Panc1 (cell line): ENCODE data around the gene ZNF684. TPM values are rescaled to one million over a fixed set of nuclear protein-coding genes. Genes with fewer than 3 reads are reported as not detected.

Experiments used
- ATAC-seq: fragments of 200-7000 bp; cut with Tn5 transposase; 2 replicates; pipeline ENCODE4 v1.9.1; 2020; ENCODE audit warnings: mild to moderate bottlenecking, moderate library complexity
- BruUV-seq: library from RNA; stranded (reverse); fragments of 400-500 nt; replicated peaks from 2 replicates; lab custom pipeline; 2021; lab: Mats Ljungman, UMichigan
- CTCF ChIA-PET: fragments of 300-600 bp; sonication (Branson Sonifier 250); formaldehyde crosslinking; loops from one replicate; lab custom pipeline; 2022; ENCODE audit warnings: antibody characterized with exemption; lab: Charles Lee
- POLR2A ChIA-PET: fragments of 300-600 bp; sonication (Branson Sonifier 250); formaldehyde crosslinking; loops from one replicate; lab custom pipeline; 2022; ENCODE audit warnings: antibody characterized with exemption; lab: Charles Lee
- DNase-seq: peaks from one replicate; pipeline ENCODE4 v3.0.0-alpha.2; 2010; ENCODE audit warnings: low read depth, low spot score
- H3K27ac ChIP-seq: 2 replicates; pipeline ENCODE4 v1.5.1; 2011; ENCODE audit warnings: mild to moderate bottlenecking, low read length, inconsistent platforms
- H3K27me3 ChIP-seq: fragments of 200-500 bp; sonication (Bioruptor generic); 2 replicates; pipeline ENCODE4 v1.6.0; 2014; ENCODE audit warnings: low read length, inconsistent platforms; ENCODE audit not compliant: control insufficient read depth, insufficient read depth
- H3K36me3 ChIP-seq: fragments of 200-500 bp; sonication (Bioruptor generic); 2 replicates; pipeline ENCODE4 v1.5.1; 2014; ENCODE audit warnings: inconsistent platforms, mild to moderate bottlenecking, low read length, moderate library complexity; ENCODE audit not compliant: control insufficient read depth, insufficient read depth
- H3K4me1 ChIP-seq: 2 replicates; pipeline ENCODE4 v1.5.1; 2011; ENCODE audit warnings: inconsistent platforms, mild to moderate bottlenecking, low read length, moderate library complexity; ENCODE audit not compliant: control insufficient read depth, insufficient read depth
- H3K4me3 ChIP-seq, 2 experiments: 2 replicates each; pipeline ENCODE4 v1.5.1; 2011 to 2012; ENCODE audit warnings: low read depth in 2 of 2, low read length in 2 of 2, mild to moderate bottlenecking in 2 of 2, inconsistent platforms in 1 of 2, moderate library complexity in 1 of 2
- H3K9me3 ChIP-seq: fragments of 200-500 bp; sonication (Bioruptor generic); 2 replicates; pipeline ENCODE4 v1.5.1; 2014; ENCODE audit warnings: low read depth, mild to moderate bottlenecking, inconsistent platforms, low read length, moderate library complexity; ENCODE audit not compliant: control insufficient read depth, insufficient read depth
- POLR2AphosphoS5 ChIP-seq: IDR thresholded peaks from 2 replicates; pipeline ENCODE4 v1.6.1; 2012; ENCODE audit warnings: mild to moderate bottlenecking, low read depth, low read length, moderate library complexity
- SIN3A ChIP-seq: IDR thresholded peaks from 2 replicates; pipeline ENCODE4 v1.6.1; 2012; ENCODE audit warnings: low read depth, mild to moderate bottlenecking, low read length, moderate library complexity, borderline replicate concordance; ENCODE audit not compliant: insufficient read depth
- TCF7L2 ChIP-seq: IDR thresholded peaks from 2 replicates; pipeline ENCODE4 v1.6.1; 2011; ENCODE audit warnings: mild to moderate bottlenecking, low read depth, low read length, inconsistent platforms
- in situ Hi-C: cut with HindIII; loops from 2 replicates; pipeline ENCODE4 v1.10.0; 2016; ENCODE audit warnings: low sequenced_read_pairs, low pct_unique_long_range_greater_than_20kb
- intact Hi-C: fragments of 100-400 bp; cut with micrococcal nuclease; formaldehyde crosslinking; loops from one replicate; pipeline ENCODE4 v1.10.0; 2022; ENCODE audit not compliant: unreplicated experiment
- total RNA-seq: library from RNA; stranded (reverse); gene quantifications from one replicate; pipeline ENCODE4 v1.2.1, GENCODE V29; 2021; ENCODE audit not compliant: unreplicated experiment
- TF ChIP-seq, protein P1 (sequence below): fragments of 450-650 bp; IDR thresholded peaks from 2 replicates; pipeline ENCODE4 v1.5.1; 2017; ENCODE audit warnings: mild to moderate bottlenecking
- TF ChIP-seq, protein P2 (sequence below), 2 experiments: IDR thresholded peaks; 2 replicates each; pipeline ENCODE4 v1.6.1; 2011 to 2012; ENCODE audit warnings: low read depth in 2 of 2, control low read depth in 1 of 2, low read length in 1 of 2, mild to moderate bottlenecking in 1 of 2, moderate library complexity in 1 of 2; ENCODE audit not compliant: insufficient read depth in 1 of 2

ZNF684 gene
- total RNA-seq, 1 experiment from 2014 or later = 5.3 TPM

DNA sequence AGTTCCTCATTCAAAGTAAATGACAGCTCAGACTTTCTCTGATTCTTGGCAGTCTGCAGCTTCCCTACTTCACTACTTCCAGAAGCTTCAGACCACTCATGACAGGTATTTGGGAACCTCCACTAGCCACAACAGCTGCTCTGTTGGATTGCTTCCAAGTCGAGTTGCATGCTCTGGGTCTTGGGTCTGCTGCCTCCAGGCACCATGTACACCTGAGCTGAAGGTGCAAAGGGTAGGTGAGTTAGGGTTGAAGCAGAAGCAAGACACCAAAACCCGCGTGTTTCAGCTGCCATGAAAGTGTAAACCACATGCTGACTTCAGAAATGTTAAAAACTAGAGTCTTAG lies 62.7 kb downstream of the ZNF684 start:
- no peaks in the 10 kb centered on the region for H3K9me3 ChIP-seq
- ChIA-PET CTCF (no interaction called here), POLR2A (no interaction called here)
- DNase-seq = no peak
- no peaks in the 10 kb centered on the region for H3K27me3 ChIP-seq
- intact Hi-C loops = no loop called here
- no peaks in the 10 kb centered on the region for H3K36me3 ChIP-seq
- H3K4me1 ChIP-seq = no peaks in the 10 kb centered on the region
- in situ Hi-C loops = no loop called here
- TF ChIP-seq TCF7L2 (no peak), POLR2AphosphoS5 (no peak), SIN3A (no peak)
- TF ChIP-seq, protein P1, sequence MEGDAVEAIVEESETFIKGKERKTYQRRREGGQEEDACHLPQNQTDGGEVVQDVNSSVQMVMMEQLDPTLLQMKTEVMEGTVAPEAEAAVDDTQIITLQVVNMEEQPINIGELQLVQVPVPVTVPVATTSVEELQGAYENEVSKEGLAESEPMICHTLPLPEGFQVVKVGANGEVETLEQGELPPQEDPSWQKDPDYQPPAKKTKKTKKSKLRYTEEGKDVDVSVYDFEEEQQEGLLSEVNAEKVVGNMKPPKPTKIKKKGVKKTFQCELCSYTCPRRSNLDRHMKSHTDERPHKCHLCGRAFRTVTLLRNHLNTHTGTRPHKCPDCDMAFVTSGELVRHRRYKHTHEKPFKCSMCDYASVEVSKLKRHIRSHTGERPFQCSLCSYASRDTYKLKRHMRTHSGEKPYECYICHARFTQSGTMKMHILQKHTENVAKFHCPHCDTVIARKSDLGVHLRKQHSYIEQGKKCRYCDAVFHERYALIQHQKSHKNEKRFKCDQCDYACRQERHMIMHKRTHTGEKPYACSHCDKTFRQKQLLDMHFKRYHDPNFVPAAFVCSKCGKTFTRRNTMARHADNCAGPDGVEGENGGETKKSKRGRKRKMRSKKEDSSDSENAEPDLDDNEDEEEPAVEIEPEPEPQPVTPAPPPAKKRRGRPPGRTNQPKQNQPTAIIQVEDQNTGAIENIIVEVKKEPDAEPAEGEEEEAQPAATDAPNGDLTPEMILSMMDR = no peak
- no peak overlapping the region for H3K4me3 ChIP-seq
- H3K27ac ChIP-seq = no peak overlapping the region
- BruUV-seq = no TSS peak
- no peak for ATAC-seq

DNA sequence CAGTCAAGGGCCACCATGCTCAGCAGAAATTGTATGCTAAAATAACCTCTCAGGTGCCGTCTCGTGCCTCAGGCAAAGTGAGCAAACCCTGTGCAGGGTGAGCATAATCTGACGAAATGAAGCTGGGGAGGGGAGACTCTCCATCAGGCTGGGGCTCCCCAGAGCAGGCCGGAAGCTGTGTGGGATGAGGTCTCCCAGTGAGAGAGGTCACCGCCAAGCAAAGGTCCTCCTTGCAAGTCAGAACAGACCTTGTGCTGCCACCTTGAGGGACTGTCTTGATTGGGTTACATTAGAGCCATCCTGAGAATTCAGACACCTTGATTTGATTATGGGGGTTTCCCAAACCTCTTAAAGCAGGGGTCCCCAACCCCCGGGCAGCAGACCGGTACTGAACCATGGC lies 64.2 kb downstream of the ZNF684 start:
- no peak for ATAC-seq
- intact Hi-C loops = no loop called here

More for the DNA sequence above, 64.2 kb downstream of the ZNF684 start:
- H3K9me3 ChIP-seq = no peaks in the 10 kb centered on the region
- no TSS peak for BruUV-seq
- H3K27ac ChIP-seq = no peak overlapping the region
- in situ Hi-C loops = no loop called here
- ChIA-PET POLR2A (no interaction called here), CTCF (interaction anchor here (0.5 kb wide), 1 partner anchor 96 kb away, joined by 3 read pairs; no protein-coding TSS in a partner anchor)
- H3K36me3 ChIP-seq = no peaks in the 10 kb centered on the region
- no peak for DNase-seq
- H3K4me1 ChIP-seq = no peaks in the 10 kb centered on the region
- no peak overlapping the region for H3K4me3 ChIP-seq
- no peaks in the 10 kb centered on the region for H3K27me3 ChIP-seq
- TF ChIP-seq, protein P1 = no peak
- TF ChIP-seq TCF7L2 = no peak
- TF ChIP-seq, protein P2, sequence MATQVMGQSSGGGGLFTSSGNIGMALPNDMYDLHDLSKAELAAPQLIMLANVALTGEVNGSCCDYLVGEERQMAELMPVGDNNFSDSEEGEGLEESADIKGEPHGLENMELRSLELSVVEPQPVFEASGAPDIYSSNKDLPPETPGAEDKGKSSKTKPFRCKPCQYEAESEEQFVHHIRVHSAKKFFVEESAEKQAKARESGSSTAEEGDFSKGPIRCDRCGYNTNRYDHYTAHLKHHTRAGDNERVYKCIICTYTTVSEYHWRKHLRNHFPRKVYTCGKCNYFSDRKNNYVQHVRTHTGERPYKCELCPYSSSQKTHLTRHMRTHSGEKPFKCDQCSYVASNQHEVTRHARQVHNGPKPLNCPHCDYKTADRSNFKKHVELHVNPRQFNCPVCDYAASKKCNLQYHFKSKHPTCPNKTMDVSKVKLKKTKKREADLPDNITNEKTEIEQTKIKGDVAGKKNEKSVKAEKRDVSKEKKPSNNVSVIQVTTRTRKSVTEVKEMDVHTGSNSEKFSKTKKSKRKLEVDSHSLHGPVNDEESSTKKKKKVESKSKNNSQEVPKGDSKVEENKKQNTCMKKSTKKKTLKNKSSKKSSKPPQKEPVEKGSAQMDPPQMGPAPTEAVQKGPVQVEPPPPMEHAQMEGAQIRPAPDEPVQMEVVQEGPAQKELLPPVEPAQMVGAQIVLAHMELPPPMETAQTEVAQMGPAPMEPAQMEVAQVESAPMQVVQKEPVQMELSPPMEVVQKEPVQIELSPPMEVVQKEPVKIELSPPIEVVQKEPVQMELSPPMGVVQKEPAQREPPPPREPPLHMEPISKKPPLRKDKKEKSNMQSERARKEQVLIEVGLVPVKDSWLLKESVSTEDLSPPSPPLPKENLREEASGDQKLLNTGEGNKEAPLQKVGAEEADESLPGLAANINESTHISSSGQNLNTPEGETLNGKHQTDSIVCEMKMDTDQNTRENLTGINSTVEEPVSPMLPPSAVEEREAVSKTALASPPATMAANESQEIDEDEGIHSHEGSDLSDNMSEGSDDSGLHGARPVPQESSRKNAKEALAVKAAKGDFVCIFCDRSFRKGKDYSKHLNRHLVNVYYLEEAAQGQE (IDR thresholded peaks at IDR 0.05; ENCODE audit: insufficient read depth in 1 of 2, low read depth in 2 of 2, low read length in 1 of 2) = no peak
- TF ChIP-seq SIN3A = no peak
- TF ChIP-seq POLR2AphosphoS5 = no peak

Other genes starting within 250 kb of the ZNF684 start
- gene COL9A2, start 214.4 kb upstream of the ZNF684 start, total RNA-seq = 2.9 TPM
- 21.5 TPM for gene SMAP2, start 157.9 kb upstream of the ZNF684 start, total RNA-seq
- 11.6 TPM for gene ZFP69B, start 81.2 kb upstream of the ZNF684 start, total RNA-seq
- gene ZFP69, start 54.3 kb upstream of the ZNF684 start, total RNA-seq = 6.4 TPM
- 17.9 TPM for gene EXO5, start 22.9 kb upstream of the ZNF684 start, total RNA-seq
- 5.7 TPM for gene RIMS3, start 134.0 kb downstream of the ZNF684 start, total RNA-seq
- gene NFYC, start 160.1 kb downstream of the ZNF684 start, total RNA-seq = 81.9 TPM